PC-9 (cell line): ENCODE measurements around the gene MCC. TPM values are rescaled to one million over a fixed set of nuclear protein-coding genes. Genes with fewer than 3 reads are reported as not detected.

Experiments
- BruUV-seq: library from RNA; stranded (reverse); fragments of 400-500 nt; replicated peaks from 2 replicates; lab custom pipeline; 2021; lab: Mats Ljungman, UMichigan
- CTCF ChIA-PET: fragments of 300-600 bp; sonication (Branson Sonifier 250); formaldehyde crosslinking; loops from one replicate; lab custom pipeline; 2022; ENCODE audit warnings: antibody characterized with exemption; lab: Charles Lee
- POLR2A ChIA-PET: fragments of 300-600 bp; sonication (Branson Sonifier 250); formaldehyde crosslinking; loops from one replicate; lab custom pipeline; 2022; ENCODE audit warnings: antibody characterized with exemption; ENCODE audit not compliant: unreplicated experiment; lab: Charles Lee
- DNase-seq, 2 experiments: peaks; one replicate each; pipeline versions ENCODE4 v3.0.0 to v3.0.0-alpha.2; 2015 to 2022; ENCODE audit warnings: mixed read lengths in 1 of 2
- H2AFZ ChIP-seq: fragments of 200-600 bp; sonication (generic); 2 replicates; pipeline ENCODE4 v1.8.1; 2017; ENCODE audit warnings: antibody characterized with exemption
- H3F3A ChIP-seq: fragments of 200-600 bp; sonication (generic); 2 replicates; pipeline ENCODE4 v1.8.1; 2017; ENCODE audit warnings: antibody characterized with exemption, mild to moderate bottlenecking, low read depth; ENCODE audit not compliant: insufficient read depth
- H3K27ac ChIP-seq: fragments of 200-600 bp; sonication (generic); 2 replicates; pipeline ENCODE4 v1.6.1; 2016; ENCODE audit warnings: mixed run types
- H3K27me3 ChIP-seq: fragments of 200-600 bp; sonication (generic); 2 replicates; pipeline ENCODE4 v1.6.1; 2016; ENCODE audit warnings: low read depth, mixed run types; ENCODE audit not compliant: insufficient read depth
- H3K36me3 ChIP-seq: fragments of 200-600 bp; sonication (generic); 2 replicates; pipeline ENCODE4 v1.6.1; 2016; ENCODE audit warnings: low read depth, mixed run types
- H3K4me1 ChIP-seq: fragments of 200-600 bp; sonication (generic); replicated peaks from 2 replicates; pipeline ENCODE4 v1.6.1; 2016; ENCODE audit warnings: mixed run types; ENCODE audit not compliant: insufficient read depth
- H3K4me2 ChIP-seq: fragments of 200-600 bp; sonication (generic); 2 replicates; pipeline ENCODE4 v1.6.1; 2017; ENCODE audit warnings: mixed run types
- H3K4me3 ChIP-seq: fragments of 200-600 bp; sonication (generic); 2 replicates; pipeline ENCODE4 v1.6.1; 2016; ENCODE audit warnings: mixed run types
- H3K79me2 ChIP-seq: fragments of 200-600 bp; sonication (generic); 2 replicates; pipeline ENCODE4 v1.6.1; 2017; ENCODE audit warnings: low read depth, mixed run types
- H3K9me2 ChIP-seq: fragments of 200-600 bp; sonication (generic); 2 replicates; pipeline ENCODE4 v1.8.1; 2017; ENCODE audit warnings: mild to moderate bottlenecking; ENCODE audit not compliant: insufficient read depth
- H3K9me3 ChIP-seq: fragments of 200-600 bp; sonication (generic); 2 replicates; pipeline ENCODE4 v1.8.1; 2016; ENCODE audit warnings: low read depth; ENCODE audit not compliant: insufficient read depth
- H4K20me1 ChIP-seq: fragments of 200-600 bp; sonication (generic); 2 replicates; pipeline ENCODE4 v1.8.1; 2017; ENCODE audit not compliant: insufficient read depth
- CTCF ChIP-seq: fragments of 200-600 bp; sonication (generic); conservative IDR thresholded peaks from 2 replicates; pipeline ENCODE4 v1.6.1; 2017; ENCODE audit warnings: mixed run types, antibody characterized with exemption, mild to moderate bottlenecking, moderate library complexity
- EZH2 ChIP-seq: fragments of 200-600 bp; sonication (generic); IDR thresholded peaks from 2 replicates; pipeline ENCODE4 v1.8.0; 2017; ENCODE audit warnings: antibody characterized with exemption, low read depth
- intact Hi-C: fragments of 100-400 bp; cut with micrococcal nuclease; formaldehyde crosslinking; loops from one replicate; pipeline ENCODE4 v1.10.0; 2022; ENCODE audit not compliant: unreplicated experiment
- total RNA-seq: library from RNA; stranded (reverse); gene quantifications from 2 replicates; pipeline ENCODE4 v1.2.3, GENCODE V29; 2021

Gene MCC
- total RNA-seq, 1 experiment from 2014 or later: 2.5 TPM

- intact Hi-C loops: no loop called here
- Histone ChIP-seq H3K36me3 (no peaks in the 10 kb centered on the region), H3K4me2 (no peak overlapping the region), H3K9me2 (no peaks in the 10 kb centered on the region), H4K20me1 (no peaks in the 10 kb centered on the region), H2AFZ (no peak overlapping the region), H3K9me3 (no peaks in the 10 kb centered on the region), H3K4me1 (peaks cover 13% of the 10 kb centered on the region), H3K27me3 (no peaks in the 10 kb centered on the region), H3K79me2 (no peaks in the 10 kb centered on the region), H3F3A (no peaks in the 10 kb centered on the region), H3K27ac (no peak overlapping the region), H3K4me3 (no peak overlapping the region)
- no peak for DNase-seq
- no peak for TF ChIP-seq CTCF
- TF ChIP-seq EZH2: no peak
- POLR2A ChIA-PET: no interaction called here
- CTCF ChIA-PET: no interaction called here
- no TSS peak for BruUV-seq
Measured at GRCh38 chr5:113194125-113194524, 294.1 kb downstream of the MCC start.

GRCh38 chr5:113193311-113193978 lies 294.8 kb downstream of the MCC start:
- no peak overlapping the region for H3K27ac ChIP-seq
- intact Hi-C loops: no loop called here
- H3K9me3 ChIP-seq: no peaks in the 10 kb centered on the region
- no peaks in the 10 kb centered on the region for H3K9me2 ChIP-seq
- no peak overlapping the region for H2AFZ ChIP-seq
- ChIA-PET CTCF (no interaction called here), POLR2A (no interaction called here)
- no peaks in the 10 kb centered on the region for H3K27me3 ChIP-seq
- no peak for TF ChIP-seq CTCF
- TF ChIP-seq EZH2: no peak
- no TSS peak for BruUV-seq
- H3K4me3 ChIP-seq: no peak overlapping the region
- no peak overlapping the region for H3K4me2 ChIP-seq
- no peak for DNase-seq
- H3K79me2 ChIP-seq: no peaks in the 10 kb centered on the region
- H3F3A ChIP-seq: no peaks in the 10 kb centered on the region
- H3K36me3 ChIP-seq: no peaks in the 10 kb centered on the region
- H3K4me1 ChIP-seq: peaks cover 10% of the 10 kb centered on the region
- no peaks in the 10 kb centered on the region for H4K20me1 ChIP-seq

GRCh38 chr5:113192541-113192940 lies 295.7 kb downstream of the MCC start:
- Histone ChIP-seq H3K4me2 (no peak overlapping the region), H3K36me3 (no peaks in the 10 kb centered on the region), H2AFZ (no peak overlapping the region), H4K20me1 (no peaks in the 10 kb centered on the region), H3K4me3 (no peak overlapping the region), H3K27me3 (no peaks in the 10 kb centered on the region), H3K79me2 (no peaks in the 10 kb centered on the region), H3K27ac (no peak overlapping the region), H3K9me3 (no peaks in the 10 kb centered on the region), H3K4me1 (peaks cover 10% of the 10 kb centered on the region), H3F3A (no peaks in the 10 kb centered on the region), H3K9me2 (no peaks in the 10 kb centered on the region)
- no TSS peak for BruUV-seq
- DNase-seq: no peak
- POLR2A ChIA-PET: no interaction called here
- CTCF ChIA-PET: no interaction called here
- TF ChIP-seq EZH2: no peak
- no peak for TF ChIP-seq CTCF
- intact Hi-C loops: no loop called here
